IMR-90 (cell line): ENCODE data around the gene CATSPER3.

Experiments used
- BHLHE40 ChIP-seq: fragments of 150-350 bp; IDR thresholded peaks from 2 replicates; pipeline ENCODE4 v1.6.1; 2016; ENCODE audit warnings: mild to moderate bottlenecking, low read depth, low read length
- CTCF ChIP-seq: conservative IDR thresholded peaks from 2 replicates; pipeline ENCODE4 v1.5.1; 2012; ENCODE audit warnings: mild to moderate bottlenecking, low read depth, low read length, improper control_type of control experiment
- POLR2A ChIP-seq: IDR thresholded peaks from 2 replicates; pipeline ENCODE4 v1.6.1; 2012; ENCODE audit warnings: mild to moderate bottlenecking, low read depth, low read length
- RCOR1 ChIP-seq: IDR thresholded peaks from 2 replicates; pipeline ENCODE4 v1.6.1; 2012; ENCODE audit warnings: mild to moderate bottlenecking, low read length, improper control_type of control experiment; ENCODE audit not compliant: insufficient replicate concordance
- USF2 ChIP-seq: fragments of 150-350 bp; IDR thresholded peaks from 2 replicates; pipeline ENCODE4 v1.6.1; 2017; ENCODE audit warnings: mild to moderate bottlenecking, antibody characterized with exemption, low read length, low read depth

- TF ChIP-seq CTCF (no peak), BHLHE40 (no peak), POLR2A (no peak), RCOR1 (no peak), USF2 (no peak)
Observed at GRCh38 chr5:135047347-135047695, 79.6 kb downstream of the CATSPER3 start.
